Measurements from ENCODE around the gene TGFB3. TPM values are rescaled to one million over a fixed set of nuclear protein-coding genes. Genes with fewer than 3 reads are reported as not detected.

The TGFB3 gene
- total RNA-seq, 1 donor from 2014 or later, result 45.2 TPM

Other genes starting within 250 kb of the TGFB3 start
- 24.9 TPM for gene IFT43, start 3.8 kb upstream of the TGFB3 start, total RNA-seq
- gene GPATCH2L, start 169.9 kb upstream of the TGFB3 start, total RNA-seq, result 48.9 TPM